H9 (cell line): ENCODE measurements around the gene OR12D1. TPM values are rescaled to one million over a fixed set of nuclear protein-coding genes. Genes with fewer than 3 reads are reported as not detected.

Source experiments
- DNase-seq: peaks from one replicate; pipeline ENCODE4 v3.0.0-alpha.2; 2017
- H2AFZ ChIP-seq: one replicate; pipeline ENCODE4 v1.6.1; 2013; ENCODE audit warnings: mild to moderate bottlenecking, low read length, control low read depth, moderate library complexity
- H2AK5ac ChIP-seq: 2 replicates; pipeline ENCODE4 v1.6.1; 2013; ENCODE audit warnings: low read length, control low read depth, mixed read lengths; ENCODE audit not compliant: insufficient read length
- H2BK120ac ChIP-seq: one replicate; pipeline ENCODE4 v1.6.1; 2013; ENCODE audit warnings: low read depth, mild to moderate bottlenecking, low read length, control low read depth, inconsistent platforms; ENCODE audit not compliant: poor library complexity, severe bottlenecking
- H2BK12ac ChIP-seq: 2 replicates; pipeline ENCODE4 v1.6.1; 2013; ENCODE audit warnings: low read length, control low read depth, mixed read lengths, low read depth; ENCODE audit not compliant: insufficient read length
- H2BK15ac ChIP-seq: 2 replicates; pipeline ENCODE4 v1.6.1; 2013; ENCODE audit warnings: low read depth, low read length, control low read depth
- H2BK20ac ChIP-seq: one replicate; pipeline ENCODE4 v1.6.1; 2013; ENCODE audit warnings: low read depth, mild to moderate bottlenecking, low read length, control low read depth, inconsistent platforms; ENCODE audit not compliant: poor library complexity, severe bottlenecking
- H2BK5ac ChIP-seq: 2 replicates; pipeline ENCODE4 v1.6.1; 2013; ENCODE audit warnings: low read length, control low read depth, mixed read lengths; ENCODE audit not compliant: insufficient read length
- H3K14ac ChIP-seq: 2 replicates; pipeline ENCODE4 v1.6.1; 2013; ENCODE audit warnings: low read length, control low read depth; ENCODE audit not compliant: insufficient read depth
- H3K18ac ChIP-seq: 2 replicates; pipeline ENCODE4 v1.6.1; 2013; ENCODE audit warnings: low read depth, mild to moderate bottlenecking, mixed read lengths, low read length, control low read depth; ENCODE audit not compliant: insufficient read length
- H3K23ac ChIP-seq: 2 replicates; pipeline ENCODE4 v1.6.1; 2013; ENCODE audit warnings: low read length, control low read depth, mixed read lengths, low read depth; ENCODE audit not compliant: insufficient read length
- H3K23me2 ChIP-seq: 2 replicates; pipeline ENCODE4 v1.6.1; 2013; ENCODE audit warnings: low read depth, mild to moderate bottlenecking, mixed read lengths, low read length, control low read depth; ENCODE audit not compliant: insufficient read length, poor library complexity, severe bottlenecking
- H3K27ac ChIP-seq: 2 replicates; pipeline ENCODE4 v1.5.1; 2013; ENCODE audit warnings: low read length, control low read depth, mixed read lengths, low read depth; ENCODE audit not compliant: insufficient read length
- H3K27me3 ChIP-seq: 2 replicates; pipeline ENCODE4 v1.6.1; 2013; ENCODE audit warnings: low read length, control low read depth, inconsistent platforms; ENCODE audit not compliant: insufficient read depth
- H3K4ac ChIP-seq: 2 replicates; pipeline ENCODE4 v1.6.1; 2013; ENCODE audit warnings: low read depth, mild to moderate bottlenecking, control low read depth, inconsistent platforms, low read length, moderate library complexity
- H3K4me1 ChIP-seq: 2 replicates; pipeline ENCODE4 v1.6.1; 2013; ENCODE audit warnings: low read length, control low read depth, inconsistent platforms; ENCODE audit not compliant: insufficient read depth
- H3K4me2 ChIP-seq: 2 replicates; pipeline ENCODE4 v1.6.1; 2013; ENCODE audit warnings: low read length, control low read depth, mixed read lengths; ENCODE audit not compliant: insufficient read length, insufficient read depth
- H3K56ac ChIP-seq: 2 replicates; pipeline ENCODE4 v1.6.1; 2013; ENCODE audit warnings: low read depth, mild to moderate bottlenecking, mixed read lengths, low read length, control low read depth; ENCODE audit not compliant: insufficient read length
- H3K79me1 ChIP-seq: 2 replicates; pipeline ENCODE4 v1.6.1; 2013; ENCODE audit warnings: low read depth, mild to moderate bottlenecking, moderate library complexity, low read length, control low read depth, inconsistent platforms; ENCODE audit not compliant: insufficient read depth, poor library complexity, severe bottlenecking
- H3K79me2 ChIP-seq: 2 replicates; pipeline ENCODE4 v1.6.1; 2013; ENCODE audit warnings: low read length, control low read depth, inconsistent platforms; ENCODE audit not compliant: insufficient read depth
- H3K9ac ChIP-seq: 2 replicates; pipeline ENCODE4 v1.6.1; 2013; ENCODE audit warnings: low read length, control low read depth, mixed read lengths; ENCODE audit not compliant: insufficient read length; ENCODE audit errors: extremely low read depth
- H3K9me3 ChIP-seq: one replicate; pipeline ENCODE4 v1.6.1; 2013; ENCODE audit warnings: low read depth, low read length, inconsistent platforms; ENCODE audit not compliant: control insufficient read depth
- H3T11ph ChIP-seq: one replicate; pipeline ENCODE4 v1.6.1; 2013; ENCODE audit warnings: mild to moderate bottlenecking, low read length, control low read depth, inconsistent platforms
- H4K20me1 ChIP-seq: one replicate; pipeline ENCODE4 v1.6.1; 2013; ENCODE audit not compliant: control insufficient read depth, insufficient read length, insufficient read depth
- H4K5ac ChIP-seq: 2 replicates; pipeline ENCODE4 v1.6.1; 2013; ENCODE audit warnings: low read depth, mild to moderate bottlenecking, mixed read lengths, low read length, control low read depth; ENCODE audit not compliant: insufficient read length
- H4K8ac ChIP-seq: replicated peaks from 2 replicates; pipeline ENCODE4 v1.6.1; 2013; ENCODE audit warnings: low read length, control low read depth, mixed read lengths, low read depth; ENCODE audit not compliant: insufficient read length
- H4K91ac ChIP-seq: 2 replicates; pipeline ENCODE4 v1.6.1; 2013; ENCODE audit warnings: low read depth, mild to moderate bottlenecking, moderate library complexity, mixed read lengths, low read length, control low read depth; ENCODE audit not compliant: insufficient read length
- H3K27ac Mint-ChIP-seq, 3 experiments: 2 replicates in 2 of 3; 3 replicates in 1 of 3; pipeline ENCODE4 v1.8.0; 2020 to 2021; ENCODE audit warnings: mixed read lengths in 3 of 3, mild to moderate bottlenecking in 1 of 3, moderate library complexity in 1 of 3
- H3K27me3 Mint-ChIP-seq: 2 replicates; pipeline ENCODE4 v1.8.0; 2021; ENCODE audit warnings: low read depth, mild to moderate bottlenecking, moderate library complexity, mixed read lengths
- H3K36me3 Mint-ChIP-seq, 3 experiments: 2 replicates in 2 of 3; 3 replicates in 1 of 3; pipeline ENCODE4 v1.8.0; 2020 to 2021; ENCODE audit warnings: low read depth in 3 of 3, mixed read lengths in 3 of 3; ENCODE audit not compliant: insufficient read depth in 1 of 3
- H3K4me1 Mint-ChIP-seq, 2 experiments: 2 replicates each; pipeline ENCODE4 v1.8.0; 2020; ENCODE audit warnings: mixed read lengths in 2 of 2
- H3K4me3 Mint-ChIP-seq, 2 experiments: 2 replicates in 1 of 2; 3 replicates in 1 of 2; pipeline ENCODE4 v1.8.0; 2020 to 2021; ENCODE audit warnings: mild to moderate bottlenecking in 2 of 2, mixed read lengths in 2 of 2, moderate library complexity in 1 of 2
- H3K9me3 Mint-ChIP-seq, 2 experiments: 2 replicates in 1 of 2; 3 replicates in 1 of 2; pipeline ENCODE4 v1.8.0; 2020; ENCODE audit warnings: mild to moderate bottlenecking in 2 of 2, mixed read lengths in 2 of 2, moderate library complexity in 1 of 2
- total RNA-seq: library from RNA; stranded (reverse); gene quantifications from 2 replicates; pipeline ENCODE4 v1.2.1, GENCODE V29; 2021
- TF ChIP-seq, protein P1 (sequence below): fragments of 200-600 bp; sonication (generic); conservative IDR thresholded peaks from 3 replicates; pipeline ENCODE4 v1.8.0; 2021; ENCODE audit warnings: antibody characterized with exemption, mild to moderate bottlenecking

OR12D1 gene
- total RNA-seq, 1 experiment from 2014 or later, result not detected

DNA sequence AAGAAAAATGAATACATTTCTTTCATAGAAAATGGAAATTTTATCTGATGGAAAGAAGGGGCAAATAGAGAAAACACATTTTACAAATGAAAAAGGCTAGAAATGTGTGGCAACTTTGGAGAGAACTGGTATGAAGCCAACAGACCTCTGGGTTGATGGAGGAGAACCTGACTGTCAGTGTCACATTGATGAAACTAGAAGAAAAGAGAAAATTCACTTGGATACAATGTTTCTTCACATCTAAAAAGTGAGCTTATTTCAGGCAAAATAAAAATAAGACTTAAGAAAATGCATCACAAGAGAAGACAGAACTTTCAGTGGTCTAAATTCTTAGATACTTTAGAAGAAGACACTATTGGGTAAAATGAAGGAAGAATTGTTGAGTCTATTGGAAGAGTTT is 19.4 kb upstream of the OR12D1 start, which contains the start of gene OR12D2:
TSS of gene OR12D2 (plus strand) at position 301 of the 400 bp plus-strand sequence. CDS start 1,069 bp downstream, outside the sequence.
- no peak within 1 kb of the TSS for H4K8ac ChIP-seq
- H3K9ac ChIP-seq, result no peak within 1 kb of the TSS
- no peak within 1 kb of the TSS for H2BK120ac ChIP-seq
- no peaks in the 10 kb centered on the region for H3K9me3 ChIP-seq
- no peak within 1 kb of the TSS for H3T11ph ChIP-seq
- no peaks in the 10 kb centered on the region for H3K9me3 Mint-ChIP-seq
- no peaks in the 10 kb centered on the region for H4K20me1 ChIP-seq
- H3K4me3 Mint-ChIP-seq, result no peak within 1 kb of the TSS
- no peak within 1 kb of the TSS for H3K56ac ChIP-seq
- no peak within 1 kb of the TSS for H2BK12ac ChIP-seq
- H3K27me3 Mint-ChIP-seq, result peaks cover 4% of the 10 kb centered on the region
- H2BK20ac ChIP-seq, result no peak within 1 kb of the TSS
- H3K14ac ChIP-seq, result no peak within 1 kb of the TSS
- no peak within 1 kb of the TSS for H2BK5ac ChIP-seq
- no peak within 1 kb of the TSS for H3K27ac ChIP-seq
- no peak within 1 kb of the TSS for H2AFZ ChIP-seq
- H2AK5ac ChIP-seq, result no peak within 1 kb of the TSS
- H3K18ac ChIP-seq, result no peak within 1 kb of the TSS
- no peak within 1 kb of the TSS for H4K5ac ChIP-seq
- no peaks in the 10 kb centered on the region for H3K79me2 ChIP-seq
- no peaks in the 10 kb centered on the region for H3K23me2 ChIP-seq
- peaks cover 12 to 13% of the 10 kb centered on the region in 2 experiments for H3K4me1 Mint-ChIP-seq
- TF ChIP-seq, protein P1, sequence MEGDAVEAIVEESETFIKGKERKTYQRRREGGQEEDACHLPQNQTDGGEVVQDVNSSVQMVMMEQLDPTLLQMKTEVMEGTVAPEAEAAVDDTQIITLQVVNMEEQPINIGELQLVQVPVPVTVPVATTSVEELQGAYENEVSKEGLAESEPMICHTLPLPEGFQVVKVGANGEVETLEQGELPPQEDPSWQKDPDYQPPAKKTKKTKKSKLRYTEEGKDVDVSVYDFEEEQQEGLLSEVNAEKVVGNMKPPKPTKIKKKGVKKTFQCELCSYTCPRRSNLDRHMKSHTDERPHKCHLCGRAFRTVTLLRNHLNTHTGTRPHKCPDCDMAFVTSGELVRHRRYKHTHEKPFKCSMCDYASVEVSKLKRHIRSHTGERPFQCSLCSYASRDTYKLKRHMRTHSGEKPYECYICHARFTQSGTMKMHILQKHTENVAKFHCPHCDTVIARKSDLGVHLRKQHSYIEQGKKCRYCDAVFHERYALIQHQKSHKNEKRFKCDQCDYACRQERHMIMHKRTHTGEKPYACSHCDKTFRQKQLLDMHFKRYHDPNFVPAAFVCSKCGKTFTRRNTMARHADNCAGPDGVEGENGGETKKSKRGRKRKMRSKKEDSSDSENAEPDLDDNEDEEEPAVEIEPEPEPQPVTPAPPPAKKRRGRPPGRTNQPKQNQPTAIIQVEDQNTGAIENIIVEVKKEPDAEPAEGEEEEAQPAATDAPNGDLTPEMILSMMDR, result no peak
- no peak within 1 kb of the TSS for H4K91ac ChIP-seq
- H3K27ac Mint-ChIP-seq, result peak within 1 kb of the TSS in 1 of 3 experiments; percentile 12; a peak in 2 of 7 replicates
- no peak within 1 kb of the TSS for H3K4me2 ChIP-seq
- no peak within 1 kb of the TSS for H2BK15ac ChIP-seq
- no peaks in the 10 kb centered on the region for H3K27me3 ChIP-seq
- H3K36me3 Mint-ChIP-seq, result no peaks in the 10 kb centered on the region; a peak in 1 of 7 replicates
- DNase-seq, result no peak
- H3K4ac ChIP-seq, result no peak within 1 kb of the TSS
- H3K4me1 ChIP-seq, result no peaks in the 10 kb centered on the region
- H3K79me1 ChIP-seq, result no peaks in the 10 kb centered on the region
- no peak within 1 kb of the TSS for H3K23ac ChIP-seq
